GM10248 (cell line): ENCODE results near the gene PAK3.

Experiments used
- CTCF ChIA-PET: fragments of 300-600 bp; sonication (Branson Sonifier 250); formaldehyde crosslinking; extraction: SDS; loops from one replicate; lab custom pipeline; 2021; ENCODE audit warnings: antibody characterized with exemption; lab: Yijun Ruan, JAX
- POLR2A ChIA-PET: fragments of 350-650 bp; sonication (Branson Sonifier 250); formaldehyde crosslinking; extraction: SDS; loops from one replicate; lab custom pipeline; 2020; ENCODE audit warnings: antibody characterized with exemption; lab: Yijun Ruan, JAX
- DNase-seq: peaks from one replicate; pipeline ENCODE4 v3.0.0; 2012; ENCODE audit errors: extremely low spot score
- TF ChIP-seq, protein P1 (sequence below): IDR thresholded peaks from 2 replicates; pipeline ENCODE4 v1.5.1; 2012; ENCODE audit warnings: mild to moderate bottlenecking, low read depth; ENCODE audit errors: extremely low read depth, missing control alignments, control extremely low read depth

The PAK3 gene

DNA sequence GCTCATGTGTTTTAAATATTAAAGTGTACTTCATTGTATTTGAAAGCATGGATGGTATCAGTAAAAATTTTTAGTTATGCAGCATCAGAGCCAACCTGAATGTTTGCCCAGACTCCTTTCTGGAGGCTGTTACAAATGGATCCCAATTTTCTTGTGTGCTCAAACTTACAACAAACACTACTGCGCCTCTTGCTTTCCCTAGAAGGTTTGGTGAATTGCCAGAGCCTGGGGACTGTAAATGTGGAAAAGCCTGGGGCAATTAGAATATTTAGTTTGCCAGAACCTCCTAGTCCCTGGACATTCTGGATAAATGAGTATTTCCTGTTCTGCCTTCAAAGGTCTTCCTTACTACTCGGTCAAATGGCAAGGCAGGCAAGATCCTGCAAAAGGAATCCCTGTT, 169.5 kb downstream of the PAK3 start:
- ChIA-PET CTCF (no interaction called here), POLR2A (no interaction called here)
- no peak for DNase-seq
- TF ChIP-seq, protein P1, sequence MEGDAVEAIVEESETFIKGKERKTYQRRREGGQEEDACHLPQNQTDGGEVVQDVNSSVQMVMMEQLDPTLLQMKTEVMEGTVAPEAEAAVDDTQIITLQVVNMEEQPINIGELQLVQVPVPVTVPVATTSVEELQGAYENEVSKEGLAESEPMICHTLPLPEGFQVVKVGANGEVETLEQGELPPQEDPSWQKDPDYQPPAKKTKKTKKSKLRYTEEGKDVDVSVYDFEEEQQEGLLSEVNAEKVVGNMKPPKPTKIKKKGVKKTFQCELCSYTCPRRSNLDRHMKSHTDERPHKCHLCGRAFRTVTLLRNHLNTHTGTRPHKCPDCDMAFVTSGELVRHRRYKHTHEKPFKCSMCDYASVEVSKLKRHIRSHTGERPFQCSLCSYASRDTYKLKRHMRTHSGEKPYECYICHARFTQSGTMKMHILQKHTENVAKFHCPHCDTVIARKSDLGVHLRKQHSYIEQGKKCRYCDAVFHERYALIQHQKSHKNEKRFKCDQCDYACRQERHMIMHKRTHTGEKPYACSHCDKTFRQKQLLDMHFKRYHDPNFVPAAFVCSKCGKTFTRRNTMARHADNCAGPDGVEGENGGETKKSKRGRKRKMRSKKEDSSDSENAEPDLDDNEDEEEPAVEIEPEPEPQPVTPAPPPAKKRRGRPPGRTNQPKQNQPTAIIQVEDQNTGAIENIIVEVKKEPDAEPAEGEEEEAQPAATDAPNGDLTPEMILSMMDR = no peak

DNA sequence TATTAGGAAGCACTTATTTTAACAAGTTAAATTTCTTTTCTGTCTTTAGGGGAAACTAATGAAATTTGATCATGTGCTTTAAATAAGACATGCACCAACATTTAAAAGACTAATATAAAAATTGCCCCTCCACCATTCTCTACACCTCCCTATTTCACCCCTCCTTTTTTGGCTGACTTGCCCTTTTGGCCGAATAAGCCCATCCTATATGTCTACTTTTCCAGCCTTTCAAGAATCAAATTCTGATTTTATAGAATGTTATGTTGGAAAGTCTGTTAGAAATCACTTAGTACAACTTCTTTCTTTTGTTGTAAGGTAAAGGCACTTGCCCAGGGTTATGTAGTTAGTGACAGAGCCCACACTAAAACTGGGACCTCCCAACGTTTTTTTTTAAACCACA, 172.5 kb downstream of the PAK3 start:
- POLR2A ChIA-PET = no interaction called here
- TF ChIP-seq, protein P1 = no peak
- DNase-seq = no peak
- CTCF ChIA-PET = no interaction called here

DNA sequence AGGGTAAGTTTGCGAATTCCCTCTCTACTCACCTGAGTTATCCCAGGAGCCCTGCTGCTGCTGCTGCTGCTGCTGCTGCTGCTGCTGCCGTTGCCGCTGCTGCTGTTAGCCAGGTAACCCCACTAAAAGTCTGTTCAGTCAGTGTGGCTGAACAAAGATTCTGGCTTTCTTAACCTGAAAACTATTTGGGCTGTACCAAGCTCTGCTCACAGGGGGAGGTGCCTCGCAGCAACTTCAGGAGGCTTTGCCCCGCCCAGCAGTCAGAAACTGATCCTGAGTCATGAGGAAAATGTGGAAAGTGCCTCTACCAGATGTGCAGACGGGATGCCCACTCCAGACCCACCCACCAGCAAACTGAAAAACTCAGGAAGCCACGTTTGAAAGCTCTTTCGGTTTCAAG, 174.3 kb downstream of the PAK3 start, which contains the start of gene CAPN6:
Gene CAPN6 (minus strand): TSS at position 145 of the 400 bp plus-strand sequence. CDS start 6,547 bp downstream, outside the sequence.
- ChIA-PET CTCF (no interaction called here), POLR2A (no interaction called here)
- DNase-seq = no peak
- TF ChIP-seq, protein P1 = no peak
